HEK293 (cell line): ENCODE measurements around the gene CELF4.
A peak's percentile ranks its signal among the peaks of the same experiment; 100 is the strongest.

Experiments
- CTCF ChIA-PET: fragments of 350-600 bp; formaldehyde crosslinking; extraction: SDS; loops from one replicate; lab custom pipeline; 2021; ENCODE audit warnings: antibody characterized with exemption; lab: Yijun Ruan, JAX
- POLR2A ChIA-PET: fragments of 300-600 bp; formaldehyde crosslinking; extraction: SDS; loops from one replicate; lab custom pipeline; 2020; ENCODE audit warnings: antibody characterized with exemption, inconsistent platforms; lab: Yijun Ruan, JAX
- H3K27ac ChIP-seq: fragments of 200-500 bp; sonication (Bioruptor generic); 2 replicates; pipeline ENCODE4 v1.5.1; 2014; ENCODE audit warnings: low read depth, low read length, control low read depth, inconsistent platforms; ENCODE audit errors: extremely low read depth
- H3K36me3 ChIP-seq, 2 experiments: fragments of 200-500 bp in 1 of 2; sonication (Bioruptor generic) in 1 of 2; 1 replicate in 1 of 2; 2 replicates in 1 of 2; pipeline ENCODE4 v1.5.1; 2014 to 2017; ENCODE audit warnings: inconsistent platforms in 2 of 2, low read length in 2 of 2; ENCODE audit not compliant: control insufficient read depth in 2 of 2, insufficient read depth in 1 of 2
- H3K4me1 ChIP-seq: fragments of 200-500 bp; sonication (Bioruptor generic); 2 replicates; pipeline ENCODE4 v1.5.1; 2014; ENCODE audit warnings: mild to moderate bottlenecking, low read length, inconsistent platforms; ENCODE audit not compliant: control insufficient read depth, insufficient read depth
- H3K4me3 ChIP-seq: 2 replicates; pipeline ENCODE4 v1.5.1; 2011; ENCODE audit warnings: low read depth, mild to moderate bottlenecking, control low read depth, low read length, moderate library complexity
- H3K9me3 ChIP-seq: fragments of 200-500 bp; sonication (Bioruptor generic); 2 replicates; pipeline ENCODE4 v1.5.1; 2014; ENCODE audit warnings: low read depth, low read length, inconsistent platforms; ENCODE audit not compliant: control insufficient read depth, insufficient read depth
- CTCF ChIP-seq: fragments of 450-650 bp; formaldehyde crosslinking; IDR thresholded peaks from 2 replicates; pipeline ENCODE4 v1.5.1; 2016; ENCODE audit warnings: missing biosample characterization, missing genetic modification characterization
- EGR2 ChIP-seq: fragments of 450-650 bp; formaldehyde crosslinking; IDR thresholded peaks from 2 replicates; pipeline ENCODE4 v1.5.1; 2016; ENCODE audit warnings: low read depth, missing biosample characterization, missing genetic modification characterization
- KLF1 ChIP-seq: fragments of 450-650 bp; formaldehyde crosslinking; IDR thresholded peaks from 2 replicates; pipeline ENCODE4 v1.5.1; 2016; ENCODE audit warnings: missing biosample characterization, missing genetic modification characterization
- KLF9 ChIP-seq: fragments of 450-650 bp; formaldehyde crosslinking; IDR thresholded peaks from 2 replicates; pipeline ENCODE4 v1.5.1; 2016; ENCODE audit warnings: missing biosample characterization, missing genetic modification characterization, low read depth
- OSR2 ChIP-seq: fragments of 450-650 bp; formaldehyde crosslinking; IDR thresholded peaks from 2 replicates; pipeline ENCODE4 v1.5.1; 2016; ENCODE audit warnings: missing biosample characterization, missing genetic modification characterization
- SP2 ChIP-seq: fragments of 450-650 bp; formaldehyde crosslinking; IDR thresholded peaks from 2 replicates; pipeline ENCODE4 v1.5.1; 2016; ENCODE audit warnings: missing biosample characterization, missing genetic modification characterization
- YY1 ChIP-seq: fragments of 450-650 bp; formaldehyde crosslinking; IDR thresholded peaks from 2 replicates; pipeline ENCODE4 v1.5.1; 2018; ENCODE audit warnings: missing biosample characterization, missing genetic modification characterization
- ZBTB8A ChIP-seq: fragments of 450-650 bp; formaldehyde crosslinking; IDR thresholded peaks from 2 replicates; pipeline ENCODE4 v1.5.1; 2016; ENCODE audit warnings: missing biosample characterization, missing genetic modification characterization
- ZFHX2 ChIP-seq: fragments of 450-650 bp; formaldehyde crosslinking; conservative IDR thresholded peaks from 2 replicates; pipeline ENCODE4 v1.5.1; 2016; ENCODE audit warnings: missing biosample characterization, missing genetic modification characterization
- ZIC2 ChIP-seq: fragments of 450-650 bp; formaldehyde crosslinking; IDR thresholded peaks from 2 replicates; pipeline ENCODE4 v1.5.1; 2016; ENCODE audit warnings: missing biosample characterization, missing genetic modification characterization
- ZNF10 ChIP-seq: fragments of 450-650 bp; formaldehyde crosslinking; IDR thresholded peaks from 2 replicates; pipeline ENCODE4 v1.5.1; 2017; ENCODE audit warnings: missing biosample characterization, missing genetic modification characterization
- ZNF140 ChIP-seq: fragments of 450-650 bp; formaldehyde crosslinking; IDR thresholded peaks from 2 replicates; pipeline ENCODE4 v1.5.1; 2016; ENCODE audit warnings: missing biosample characterization, missing genetic modification characterization
- ZNF223 ChIP-seq: fragments of 450-650 bp; formaldehyde crosslinking; IDR thresholded peaks from 2 replicates; pipeline ENCODE4 v1.5.1; 2016; ENCODE audit warnings: missing biosample characterization, missing genetic modification characterization
- ZNF354C ChIP-seq: fragments of 450-650 bp; formaldehyde crosslinking; IDR thresholded peaks from 2 replicates; pipeline ENCODE4 v1.5.1; 2016; ENCODE audit warnings: missing biosample characterization, missing genetic modification characterization, low read depth, borderline replicate concordance
- ZNF416 ChIP-seq: fragments of 450-650 bp; formaldehyde crosslinking; IDR thresholded peaks from 2 replicates; pipeline ENCODE4 v1.5.1; 2016; ENCODE audit warnings: missing biosample characterization, missing genetic modification characterization
- ZNF596 ChIP-seq: fragments of 450-650 bp; IDR thresholded peaks from 2 replicates; pipeline ENCODE4 v1.5.0; 2018; ENCODE audit warnings: missing biosample characterization, mild to moderate bottlenecking, missing genetic modification characterization, moderate library complexity
- ZNF639 ChIP-seq: fragments of 450-650 bp; formaldehyde crosslinking; IDR thresholded peaks from 2 replicates; pipeline ENCODE4 v1.5.1; 2016; ENCODE audit warnings: missing biosample characterization, missing genetic modification characterization
- ZNF701 ChIP-seq: fragments of 450-650 bp; formaldehyde crosslinking; IDR thresholded peaks from 2 replicates; pipeline ENCODE4 v1.5.1; 2016; ENCODE audit warnings: missing biosample characterization, missing genetic modification characterization
- ZNF791 ChIP-seq: fragments of 450-650 bp; formaldehyde crosslinking; IDR thresholded peaks from 2 replicates; pipeline ENCODE4 v1.5.1; 2016; ENCODE audit warnings: missing biosample characterization, missing genetic modification characterization
- TF ChIP-seq, protein P1 (sequence below): fragments of 450-650 bp; formaldehyde crosslinking; IDR thresholded peaks from 2 replicates; pipeline ENCODE4 v1.5.1; 2016; ENCODE audit warnings: missing biosample characterization, missing genetic modification characterization

Gene CELF4

DNA sequence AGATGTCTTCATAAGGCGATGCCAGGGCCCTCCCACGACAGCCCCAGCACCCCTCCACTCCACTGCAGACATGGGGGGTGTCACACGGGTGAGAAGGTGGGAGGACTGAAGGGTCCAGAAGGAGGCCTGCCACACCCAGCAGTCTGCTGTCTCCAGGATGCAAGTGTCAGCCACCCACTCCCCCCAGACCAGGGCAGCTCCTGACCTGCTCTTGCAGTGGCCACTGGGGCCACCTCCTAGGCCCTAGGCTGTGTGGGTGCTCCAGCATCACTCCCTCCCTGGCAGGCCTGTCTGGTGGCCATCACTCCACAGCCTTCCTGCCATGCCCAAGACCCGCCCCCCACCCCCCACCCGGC is 171.0 kb downstream of the CELF4 start (continued):
- TF ChIP-seq ZNF223 (tag by site-specific recombination): no peak

DNA sequence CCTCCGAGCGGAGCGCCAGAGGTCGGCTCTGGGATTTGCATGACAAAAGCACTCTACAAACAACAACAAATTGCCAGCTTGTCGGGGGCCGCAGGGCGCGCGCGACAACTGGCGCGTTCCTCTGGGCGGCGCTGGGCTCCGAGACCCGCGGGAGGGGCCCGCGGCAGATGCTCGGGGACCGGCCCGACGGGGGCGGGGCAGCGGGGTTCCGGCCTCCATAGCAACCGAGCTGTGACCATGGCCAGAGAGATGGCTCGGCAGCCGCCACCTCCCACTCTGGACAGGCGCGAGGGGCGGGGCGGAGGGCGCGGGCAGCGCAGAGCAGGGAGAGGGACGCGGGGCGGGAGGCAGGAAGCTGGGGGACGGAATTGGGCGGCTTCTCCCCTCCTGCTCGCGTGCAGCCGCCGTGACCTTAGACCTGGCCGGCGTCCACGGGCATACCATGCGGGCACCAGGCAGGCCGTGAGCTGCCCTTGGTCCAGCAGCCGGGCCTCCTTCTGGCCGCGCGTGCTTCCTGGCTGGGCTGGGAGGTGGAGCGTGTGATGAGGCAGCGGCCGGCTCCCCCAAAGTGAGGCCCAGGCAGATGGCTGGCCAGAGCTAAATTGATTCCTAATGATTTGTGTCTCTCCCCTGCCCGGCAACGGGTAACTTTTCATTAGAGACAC is 171.5 kb downstream of the CELF4 start:
- TF ChIP-seq, protein P1, sequence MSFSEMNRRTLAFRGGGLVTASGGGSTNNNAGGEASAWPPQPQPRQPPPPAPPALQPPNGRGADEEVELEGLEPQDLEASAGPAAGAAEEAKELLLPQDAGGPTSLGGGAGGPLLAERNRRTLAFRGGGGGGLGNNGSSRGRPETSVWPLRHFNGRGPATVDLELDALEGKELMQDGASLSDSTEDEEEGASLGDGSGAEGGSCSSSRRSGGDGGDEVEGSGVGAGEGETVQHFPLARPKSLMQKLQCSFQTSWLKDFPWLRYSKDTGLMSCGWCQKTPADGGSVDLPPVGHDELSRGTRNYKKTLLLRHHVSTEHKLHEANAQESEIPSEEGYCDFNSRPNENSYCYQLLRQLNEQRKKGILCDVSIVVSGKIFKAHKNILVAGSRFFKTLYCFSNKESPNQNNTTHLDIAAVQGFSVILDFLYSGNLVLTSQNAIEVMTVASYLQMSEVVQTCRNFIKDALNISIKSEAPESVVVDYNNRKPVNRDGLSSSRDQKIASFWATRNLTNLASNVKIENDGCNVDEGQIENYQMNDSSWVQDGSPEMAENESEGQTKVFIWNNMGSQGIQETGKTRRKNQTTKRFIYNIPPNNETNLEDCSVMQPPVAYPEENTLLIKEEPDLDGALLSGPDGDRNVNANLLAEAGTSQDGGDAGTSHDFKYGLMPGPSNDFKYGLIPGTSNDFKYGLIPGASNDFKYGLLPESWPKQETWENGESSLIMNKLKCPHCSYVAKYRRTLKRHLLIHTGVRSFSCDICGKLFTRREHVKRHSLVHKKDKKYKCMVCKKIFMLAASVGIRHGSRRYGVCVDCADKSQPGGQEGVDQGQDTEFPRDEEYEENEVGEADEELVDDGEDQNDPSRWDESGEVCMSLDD: no peak
- TF ChIP-seq EGR2 (tag by site-specific recombination): peak; percentile 25; the same call in 1 of the 2 replicates
- no peak for TF ChIP-seq ZNF416 (tag by site-specific recombination)
- no peak for TF ChIP-seq YY1
- TF ChIP-seq KLF1 (tag by site-specific recombination): 0 out of 2 replicates have a peak, but pooled peaks have one; percentile 12
- TF ChIP-seq ZNF791 (tag by site-specific recombination): no peak
- TF ChIP-seq ZNF10 (tag by site-specific recombination): no peak
- TF ChIP-seq OSR2 (tag by site-specific recombination): no peak
- no peak for TF ChIP-seq ZNF354C (tag by site-specific recombination)
- peak; percentile 38; the same call in 1 of the 2 replicates for TF ChIP-seq ZFHX2 (tag by site-specific recombination)
- 0 out of 2 replicates have a peak, but pooled peaks have one; percentile 19 for TF ChIP-seq SP2 (tag by site-specific recombination)
- 0 out of 2 replicates have a peak, but pooled peaks have one; percentile 31 for TF ChIP-seq KLF9 (tag by site-specific recombination)
- TF ChIP-seq ZBTB8A (tag by site-specific recombination): 0 out of 2 replicates have a peak, but pooled peaks have one; percentile 20
- TF ChIP-seq, all 188 proteins: peak for 6
- Histone ChIP-seq H3K27ac (no peak overlapping the region), H3K36me3 (no peaks in the 10 kb centered on the region), H3K4me3 (peak overlapping the region; percentile 21), H3K4me1 (no peaks in the 10 kb centered on the region), H3K9me3 (no peaks in the 10 kb centered on the region)
- ChIA-PET POLR2A (no interaction called here), CTCF (interaction anchor here (0.7 to 1.5 kb wide), 4 partner anchors 48 to 494 kb away, joined by 3 to 7 read pairs (median 4); no protein-coding TSS in a partner anchor)

DNA sequence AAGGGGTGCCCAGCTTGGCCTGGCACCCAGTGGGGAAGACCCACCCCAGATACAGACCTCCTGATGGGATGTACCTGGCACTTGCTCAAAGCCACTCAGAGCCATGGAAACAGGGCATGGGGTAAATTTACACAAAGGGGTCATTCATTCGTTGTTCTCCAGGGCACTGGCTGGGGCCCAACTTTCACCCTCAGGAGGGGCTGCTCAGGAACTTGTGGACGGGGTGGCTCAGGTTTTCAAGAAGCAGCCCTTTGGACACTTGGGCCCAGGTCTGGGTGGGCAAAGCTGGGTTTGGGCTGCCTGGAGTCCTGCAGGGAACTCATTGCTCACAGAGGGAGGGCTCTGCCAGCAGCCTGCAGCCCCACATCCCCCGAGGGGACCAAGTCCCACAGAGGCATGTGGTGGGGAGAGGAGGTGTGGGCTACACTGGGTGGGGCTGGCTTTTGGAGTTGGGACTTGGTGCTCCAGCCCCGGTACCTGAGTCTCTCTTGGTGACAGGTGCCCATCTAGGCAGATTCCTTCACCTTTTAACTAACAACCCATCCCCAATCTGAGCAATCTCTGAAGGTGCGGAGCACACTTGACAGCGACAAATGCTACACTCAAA is 172.3 kb downstream of the CELF4 start:
- H3K4me3 ChIP-seq: no peak overlapping the region
- no peaks in the 10 kb centered on the region for H3K36me3 ChIP-seq
- CTCF ChIA-PET: interaction anchor here (0.7 to 1.5 kb wide), 4 partner anchors 49 to 493 kb away, joined by 3 to 7 read pairs (median 4); no protein-coding TSS in a partner anchor
- peak; percentile 20; the same call in 1 of the 2 replicates for TF ChIP-seq ZIC2 (tag by site-specific recombination)
- no peak for TF ChIP-seq ZNF639
- TF ChIP-seq, protein P1: no peak
- no peak for TF ChIP-seq ZNF596 (tag by site-specific recombination)
- no peak for TF ChIP-seq ZNF140 (tag by site-specific recombination)
- no peak for TF ChIP-seq ZNF701 (tag by site-specific recombination)
- TF ChIP-seq CTCF (tag by site-specific recombination): no peak
- H3K9me3 ChIP-seq: no peaks in the 10 kb centered on the region
- POLR2A ChIA-PET: no interaction called here
- no peak overlapping the region for H3K27ac ChIP-seq
- no peaks in the 10 kb centered on the region for H3K4me1 ChIP-seq
